Measurements from ENCODE around the gene AP1G2.
"Not testable (repeated sequence)": the region's sequence is repeated elsewhere in the genome, so short reads cannot be mapped to it uniquely, and the experiment has no call there.

The AP1G2 gene

DNA sequence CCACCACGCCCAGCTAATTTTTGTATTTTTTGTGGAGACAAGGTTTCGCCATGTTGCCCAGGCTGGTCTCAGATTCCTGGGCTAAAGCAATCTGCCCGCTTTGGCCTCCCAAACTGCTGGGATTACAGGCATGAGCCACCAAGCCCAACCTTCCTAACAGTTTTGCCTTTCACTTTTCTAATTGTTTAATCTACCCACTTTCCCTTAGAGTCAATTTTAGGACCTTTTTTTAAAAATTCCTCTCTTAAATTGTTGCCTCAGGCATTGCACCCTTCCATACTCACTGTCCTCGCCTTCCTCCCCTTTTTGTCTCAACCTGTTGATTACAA, 27.5 kb downstream of the AP1G2 start:
- no peak overlapping the region for H3K27ac ChIP-seq

DNA sequence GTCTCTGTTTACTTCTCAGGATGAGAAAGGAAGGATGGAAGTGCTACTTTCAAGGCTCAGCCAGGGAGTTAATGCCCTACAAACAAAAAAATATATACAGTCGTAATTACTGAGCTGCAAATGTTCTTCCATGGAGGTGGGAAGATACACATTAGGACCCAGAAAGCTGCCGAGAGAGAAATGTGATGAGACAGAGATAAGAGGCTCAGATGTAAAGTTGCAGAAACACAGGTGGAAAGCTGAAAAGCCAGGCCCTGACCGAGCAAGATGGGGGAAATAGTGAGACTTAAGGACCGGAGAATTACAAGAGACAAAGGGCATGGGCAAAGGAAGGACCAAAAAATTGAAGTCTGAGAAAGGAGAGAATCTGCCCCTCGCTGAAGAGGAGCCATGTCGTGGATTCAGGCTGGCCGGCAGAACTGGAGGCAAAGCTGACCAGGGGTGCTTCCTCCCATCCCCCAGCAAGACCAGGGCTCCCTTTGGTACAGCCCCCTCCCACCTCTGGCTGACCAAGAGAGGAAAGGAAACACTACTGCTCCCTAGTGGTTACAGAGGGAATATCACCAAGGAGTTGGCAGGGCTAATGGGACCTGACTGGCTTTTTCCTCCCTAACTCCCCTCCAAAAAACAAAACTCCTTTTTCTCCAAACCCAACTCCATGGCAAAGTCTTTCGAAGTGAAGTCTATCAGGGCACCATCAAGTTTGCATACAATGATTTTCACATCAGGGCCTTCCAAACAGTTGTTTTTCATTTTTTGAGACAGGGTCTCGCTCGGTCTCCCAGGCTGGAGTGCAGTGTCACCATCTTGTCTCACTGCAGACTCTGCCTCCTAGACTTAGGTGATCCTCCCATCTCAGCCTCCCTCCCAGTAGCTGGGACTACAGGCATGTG, 28.1 kb downstream of the AP1G2 start:
- no peak overlapping the region for H3K4me2 ChIP-seq
- H3K9me3 ChIP-seq: no peaks in the 10 kb centered on the region
- TF ChIP-seq Cebpa-rat (IDR thresholded peaks at IDR 0.05): no peak
- peaks cover 16% of the 10 kb centered on the region; the same call in 1 of the 2 replicates for H3K36me3 ChIP-seq
- no peak overlapping the region for H3K9ac ChIP-seq
- H3K4me1 ChIP-seq: peaks cover 9% of the 10 kb centered on the region
- no peaks in the 10 kb centered on the region for H3K27me3 ChIP-seq
- H3K27ac ChIP-seq: no peak overlapping the region
- no peaks in the 10 kb centered on the region for H4K20me1 ChIP-seq
- no peak overlapping the region for H3K4me3 ChIP-seq

More for the DNA sequence above, 27.5 kb downstream of the AP1G2 start:
- Histone ChIP-seq H3K36me3 (peaks cover 12% of the 10 kb centered on the region; the same call in 1 of the 2 replicates), H3K4me3 (no peak overlapping the region), H3K4me2 (no peak overlapping the region), H3K27me3 (no peaks in the 10 kb centered on the region), H4K20me1 (no peaks in the 10 kb centered on the region), H3K4me1 (peaks cover 15% of the 10 kb centered on the region), H3K9me3 (no peaks in the 10 kb centered on the region), H3K9ac (no peak overlapping the region)
- TF ChIP-seq Cebpa-rat (IDR thresholded peaks at IDR 0.05): no peak

DNA sequence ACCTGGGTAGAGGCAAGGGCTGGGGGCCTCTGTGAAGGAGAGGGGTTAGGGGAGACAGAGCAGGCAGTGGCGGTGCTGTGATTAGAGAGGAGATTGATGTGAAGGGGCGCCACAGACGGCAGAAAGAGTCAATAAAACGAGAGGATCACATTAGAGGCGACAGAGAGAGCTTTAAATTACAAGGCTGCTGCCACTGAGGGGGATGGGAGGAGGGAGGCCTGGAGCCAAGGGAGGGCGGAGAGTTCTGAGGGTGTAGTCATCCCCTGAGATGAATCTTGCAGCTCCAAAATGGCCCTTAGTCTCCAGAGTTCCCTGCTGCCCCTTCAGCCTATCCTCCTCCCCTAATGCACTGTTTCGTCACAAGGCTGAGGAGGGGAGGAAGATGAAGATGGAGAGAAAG, 28.8 kb downstream of the AP1G2 start:
- Histone ChIP-seq H3K36me3 (peaks cover 22% of the 10 kb centered on the region; the same call in 1 of the 2 replicates), H3K4me2 (no peak overlapping the region), H3K4me1 (peaks cover 8% of the 10 kb centered on the region), H3K9me3 (no peaks in the 10 kb centered on the region), H3K4me3 (no peak overlapping the region), H3K27me3 (no peaks in the 10 kb centered on the region), H4K20me1 (no peaks in the 10 kb centered on the region), H3K27ac (no peak overlapping the region), H3K9ac (no peak overlapping the region)
- no peak for TF ChIP-seq Cebpa-rat (IDR thresholded peaks at IDR 0.05)

DNA sequence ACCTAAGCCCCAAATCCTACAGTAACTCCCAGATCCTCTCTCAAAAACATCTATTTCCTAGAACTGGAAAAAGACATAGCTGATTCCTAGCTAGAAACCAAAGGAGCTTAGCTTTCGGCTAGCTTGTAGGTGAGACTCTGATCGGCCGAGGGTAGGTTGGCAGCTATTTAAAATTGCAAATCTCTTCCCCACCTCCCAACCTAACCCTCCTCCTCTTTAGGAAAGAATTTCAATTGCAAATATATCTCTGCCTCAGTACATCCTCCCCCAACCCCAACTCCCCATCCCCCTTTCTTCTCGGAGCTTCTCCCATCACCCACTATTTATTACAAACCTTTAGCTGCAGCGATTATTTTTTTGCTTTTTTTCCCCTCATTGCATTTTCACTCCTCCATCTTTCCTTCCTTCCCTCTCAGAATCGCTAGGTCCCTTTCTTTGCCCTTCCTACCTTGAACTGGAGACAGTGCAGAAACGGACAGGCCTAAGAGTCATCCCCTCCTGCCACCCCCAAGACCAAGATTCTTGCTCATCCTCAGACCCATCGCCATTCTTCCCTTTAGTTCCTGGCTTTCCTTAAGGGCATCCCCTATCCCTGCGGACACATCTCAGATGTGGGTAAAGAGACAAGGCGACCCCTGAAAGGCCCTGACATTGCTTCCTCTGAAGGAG, 29.4 kb downstream of the AP1G2 start:
- H3K27ac ChIP-seq: 0 out of 2 replicates have a peak overlapping the region, but pooled peaks have one; percentile 13
- H3K4me1 ChIP-seq: peaks cover 8% of the 10 kb centered on the region
- no peaks in the 10 kb centered on the region for H4K20me1 ChIP-seq
- H3K4me2 ChIP-seq: peak overlapping the region; percentile 22
- peaks cover 28% of the 10 kb centered on the region for H3K36me3 ChIP-seq
- no peak overlapping the region for H3K4me3 ChIP-seq
- H3K9ac ChIP-seq: no peak overlapping the region
- H3K27me3 ChIP-seq: no peaks in the 10 kb centered on the region
- no peak for TF ChIP-seq Cebpa-rat (IDR thresholded peaks at IDR 0.05)
- H3K9me3 ChIP-seq: no peaks in the 10 kb centered on the region

DNA sequence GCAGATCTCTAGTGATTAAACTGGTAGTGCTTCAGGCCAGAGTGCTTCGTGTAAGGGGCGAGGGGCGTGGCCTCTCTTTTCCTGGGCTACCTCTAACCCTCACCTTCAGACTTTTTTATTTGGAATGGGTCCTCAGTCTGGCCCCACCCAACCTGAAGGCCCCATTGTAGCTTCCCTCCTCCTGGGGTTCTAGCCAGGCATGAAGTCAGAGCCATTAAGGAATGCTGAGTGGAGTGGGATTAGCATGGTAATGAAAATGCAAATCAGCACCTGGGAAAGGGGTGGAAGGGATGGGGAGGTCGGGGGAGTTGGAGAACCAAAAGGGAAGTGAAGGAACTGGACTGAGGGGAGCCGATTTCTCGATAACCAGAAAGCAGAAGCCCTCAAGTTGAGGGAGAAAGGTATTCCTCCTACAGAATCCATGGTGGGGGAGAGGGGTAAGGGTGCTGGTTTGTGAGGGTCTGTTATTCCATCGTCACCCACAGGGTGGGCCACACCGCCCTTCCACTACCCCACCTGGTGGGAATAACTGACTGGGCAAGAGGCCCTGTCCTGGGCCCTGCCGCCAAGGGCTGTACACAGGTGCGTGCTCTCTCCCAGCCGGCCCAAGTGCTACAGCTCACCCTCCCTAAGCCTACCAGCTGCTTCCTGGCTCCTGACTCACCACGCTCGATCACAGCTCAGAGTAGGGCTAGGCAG, 30.1 kb downstream of the AP1G2 start:
- H3K9ac ChIP-seq: no peak overlapping the region
- H4K20me1 ChIP-seq: no peaks in the 10 kb centered on the region
- TF ChIP-seq Cebpa-rat (IDR thresholded peaks at IDR 0.05): no peak
- H3K36me3 ChIP-seq: peaks cover 28% of the 10 kb centered on the region
- H3K4me1 ChIP-seq: peaks cover 8% of the 10 kb centered on the region
- no peak overlapping the region for H3K4me3 ChIP-seq
- no peaks in the 10 kb centered on the region for H3K9me3 ChIP-seq
- H3K27ac ChIP-seq: 0 out of 2 replicates have a peak overlapping the region, but pooled peaks have one; percentile 13
- H3K4me2 ChIP-seq: peak overlapping the region; percentile 22
- H3K27me3 ChIP-seq: no peaks in the 10 kb centered on the region

DNA sequence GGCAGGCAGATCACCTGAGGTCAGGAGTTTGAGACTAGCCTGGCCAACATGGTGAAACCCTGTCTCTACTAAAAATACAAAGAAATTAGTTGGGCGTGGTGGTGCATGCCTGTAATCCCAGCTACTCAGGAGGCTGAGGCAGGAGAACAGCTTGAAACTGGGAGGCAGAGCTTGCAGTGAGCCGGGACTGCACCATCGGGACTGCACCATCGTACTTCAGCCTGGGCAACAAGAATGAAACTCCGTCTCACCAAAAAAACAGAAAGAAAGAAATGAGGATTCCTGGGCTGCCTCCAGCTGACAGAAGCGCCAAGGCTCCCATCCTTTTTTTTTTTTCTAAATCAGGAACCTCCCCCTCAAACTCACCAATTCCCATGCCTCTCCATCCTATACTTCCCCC, 30.7 kb downstream of the AP1G2 start:
- H3K9ac ChIP-seq: not testable (repeated sequence)

DNA sequence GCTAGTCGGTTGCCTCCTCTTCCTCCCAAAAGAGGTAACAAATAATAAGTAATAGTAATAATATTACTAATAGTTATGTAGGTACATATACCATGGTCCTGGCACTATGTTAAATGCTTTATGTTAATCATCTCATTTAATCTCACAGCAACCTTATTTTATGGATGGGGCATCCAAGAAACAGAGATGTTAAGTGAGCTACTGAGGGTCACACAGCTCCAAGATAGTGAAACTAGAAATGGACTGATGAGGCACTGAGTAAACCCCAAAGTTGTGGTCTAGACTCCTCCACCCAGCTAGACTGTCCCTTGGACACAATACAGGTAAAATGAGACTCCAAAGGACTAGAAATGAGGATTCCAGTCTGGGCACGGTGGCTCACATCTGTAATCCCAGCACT, 31.1 kb downstream of the AP1G2 start:
- no peak overlapping the region for H3K27ac ChIP-seq
- H4K20me1 ChIP-seq: no peaks in the 10 kb centered on the region
- H3K4me1 ChIP-seq: peaks cover 12% of the 10 kb centered on the region
- no peak overlapping the region for H3K4me2 ChIP-seq
- TF ChIP-seq Cebpa-rat (IDR thresholded peaks at IDR 0.05): no peak
- H3K9ac ChIP-seq: no peak overlapping the region
- H3K4me3 ChIP-seq: no peak overlapping the region
- no peaks in the 10 kb centered on the region for H3K27me3 ChIP-seq
- H3K9me3 ChIP-seq: no peaks in the 10 kb centered on the region
- peaks cover 26% of the 10 kb centered on the region for H3K36me3 ChIP-seq

More for the DNA sequence above, 30.7 kb downstream of the AP1G2 start:
- H3K4me3 ChIP-seq, H4K20me1 ChIP-seq, H3K4me2 ChIP-seq, H3K4me1 ChIP-seq, H3K27ac ChIP-seq, H3K27me3 ChIP-seq, H3K9me3 ChIP-seq: not testable (repeated sequence)
- peaks cover 26% of the 10 kb centered on the region for H3K36me3 ChIP-seq

DNA sequence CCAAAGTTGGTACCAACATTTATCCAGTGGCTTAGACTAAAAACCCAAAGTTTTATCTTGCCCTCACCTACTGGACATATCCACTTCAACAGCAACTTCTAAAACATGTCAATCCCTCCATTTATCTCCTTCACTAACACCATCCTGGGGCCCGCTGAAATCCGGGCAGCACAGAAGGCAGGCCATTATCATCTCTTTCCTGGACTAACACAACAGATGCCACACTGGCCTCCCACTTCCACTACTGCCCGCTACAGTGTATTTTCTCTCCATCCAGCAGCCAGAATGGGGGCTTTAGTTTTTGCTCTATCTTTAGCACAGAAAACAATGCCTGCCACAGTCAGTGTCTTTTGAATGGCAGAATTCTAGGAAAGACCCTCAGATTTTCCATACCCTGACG, 31.6 kb downstream of the AP1G2 start:
- Histone ChIP-seq H4K20me1 (no peaks in the 10 kb centered on the region), H3K27me3 (no peaks in the 10 kb centered on the region), H3K36me3 (peaks cover 26% of the 10 kb centered on the region), H3K9me3 (no peaks in the 10 kb centered on the region), H3K4me3 (no peak overlapping the region), H3K27ac (no peak overlapping the region), H3K4me1 (peaks cover 17% of the 10 kb centered on the region), H3K9ac (no peak overlapping the region), H3K4me2 (no peak overlapping the region)
- TF ChIP-seq Cebpa-rat (IDR thresholded peaks at IDR 0.05): no peak

DNA sequence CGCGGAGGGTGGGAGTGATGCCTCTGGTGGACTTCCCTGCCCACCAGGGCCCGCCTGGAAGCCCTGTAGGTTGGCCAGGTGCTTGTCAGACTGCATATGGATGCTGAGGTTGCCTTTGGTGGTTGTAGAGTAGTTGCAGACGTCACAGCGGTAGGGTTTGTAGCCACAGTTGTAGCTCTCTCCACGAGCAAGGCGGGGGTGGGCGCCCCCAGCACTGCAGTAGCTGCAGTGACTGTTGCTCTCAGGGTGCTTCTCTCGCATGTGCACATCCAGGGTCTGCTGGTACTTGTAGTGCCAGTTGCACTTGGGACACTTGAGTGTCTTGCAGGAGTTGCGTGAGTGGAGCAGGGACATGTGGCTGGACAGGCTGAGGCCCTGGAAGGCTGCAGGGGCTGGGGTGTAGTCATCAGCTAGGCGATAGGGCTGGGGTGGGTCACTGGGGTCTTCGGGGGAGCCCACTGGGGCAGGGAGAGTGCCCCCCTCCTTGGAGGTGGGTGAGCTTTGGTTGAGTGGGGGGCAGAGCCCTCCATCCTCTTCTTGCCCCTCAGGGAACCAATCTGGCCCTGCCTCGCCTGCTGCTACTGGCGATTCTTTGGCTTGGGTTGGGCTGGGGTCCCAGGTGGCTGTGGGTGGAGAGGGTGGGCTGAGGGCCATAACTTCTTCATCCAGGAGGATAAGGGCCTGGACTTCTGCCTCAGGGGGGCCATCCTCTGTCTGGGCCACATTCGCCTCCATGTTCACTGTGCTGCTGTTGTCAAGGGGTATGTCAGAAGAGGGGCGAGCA, 33.7 kb downstream of the AP1G2 start:
- Histone ChIP-seq H3K9me3 (no peaks in the 10 kb centered on the region), H3K4me1 (peaks cover 29% of the 10 kb centered on the region), H3K36me3 (peaks cover 26% of the 10 kb centered on the region), H3K4me3 (no peak overlapping the region), H3K27me3 (no peaks in the 10 kb centered on the region), H3K27ac (no peak overlapping the region), H3K4me2 (no peak overlapping the region), H4K20me1 (no peaks in the 10 kb centered on the region), H3K9ac (no peak overlapping the region)
- TF ChIP-seq Cebpa-rat (IDR thresholded peaks at IDR 0.05): no peak
